Liver (tissue), 9 donors: ENCODE data around the gene TSC22D3. TPM values are rescaled to one million over a fixed set of nuclear protein-coding genes. Genes with fewer than 3 reads are reported as not detected.
"Not testable (repeated sequence)": the region's sequence is repeated elsewhere in the genome, so short reads cannot be mapped to it uniquely, and the experiment has no call there.

Experiments used
- DNase-seq: peaks from one replicate; pipeline ENCODE4 v3.0.0-alpha.2; 2017; ENCODE audit warnings: low spot score
- H3K27ac ChIP-seq, 2 donors: one replicate each; pipeline ENCODE4 v1.7.0; 2013; ENCODE audit warnings: inconsistent platforms in 2 of 2, low read length in 2 of 2, control low read depth in 1 of 2, low read depth in 1 of 2, mild to moderate bottlenecking in 1 of 2
- H3K27me3 ChIP-seq, 4 donors: one replicate each; pipeline versions ENCODE4 v1.6.1 to v1.7.0; 2013; ENCODE audit warnings: low read length in 3 of 4, inconsistent platforms in 1 of 4, mild to moderate bottlenecking in 1 of 4, moderate library complexity in 1 of 4; ENCODE audit not compliant: control insufficient read depth in 4 of 4, insufficient read depth in 4 of 4
- H3K36me3 ChIP-seq, 4 donors: one replicate each; pipeline versions ENCODE4 v1.6.1 to v1.7.0; 2013; ENCODE audit warnings: low read length in 3 of 4, mild to moderate bottlenecking in 3 of 4, low read depth in 1 of 4, moderate library complexity in 1 of 4; ENCODE audit not compliant: control insufficient read depth in 4 of 4, insufficient read depth in 3 of 4
- H3K4me1 ChIP-seq, 4 donors: one replicate each; pipeline versions ENCODE4 v1.6.1 to v1.7.0; 2013; ENCODE audit warnings: low read length in 3 of 4, mild to moderate bottlenecking in 3 of 4, moderate library complexity in 1 of 4; ENCODE audit not compliant: control insufficient read depth in 4 of 4, insufficient read depth in 4 of 4
- H3K4me3 ChIP-seq, 3 donors: one replicate each; pipeline versions ENCODE4 v1.6.1 to v1.7.0; 2013; ENCODE audit warnings: low read length in 3 of 3, control low read depth in 1 of 3, low read depth in 1 of 3, mild to moderate bottlenecking in 1 of 3
- H3K9ac ChIP-seq, 2 donors: one replicate each; pipeline ENCODE4 v1.7.0; 2013; ENCODE audit warnings: low read length in 2 of 2, mild to moderate bottlenecking in 2 of 2, moderate library complexity in 2 of 2, control low read depth in 1 of 2, low read depth in 1 of 2
- H3K9me3 ChIP-seq, 4 donors: one replicate each; pipeline versions ENCODE4 v1.6.1 to v1.7.0; 2013; ENCODE audit warnings: low read length in 3 of 4; ENCODE audit not compliant: control insufficient read depth in 4 of 4
- ATF3 ChIP-seq: IDR thresholded peaks from 2 replicates; pipeline ENCODE4 v1.6.1; 2016; ENCODE audit warnings: antibody characterized with exemption
- EGR1 ChIP-seq, 2 donors: IDR thresholded peaks; 2 replicates each; pipeline ENCODE4 v1.6.1; 2016 to 2018; ENCODE audit warnings: antibody characterized with exemption in 2 of 2, low read depth in 2 of 2
- FOXA1 ChIP-seq: IDR thresholded peaks from 2 replicates; pipeline ENCODE4 v1.6.1; 2016; ENCODE audit warnings: antibody characterized with exemption
- FOXA2 ChIP-seq: IDR thresholded peaks from 2 replicates; pipeline ENCODE4 v1.6.1; 2016; ENCODE audit warnings: antibody characterized with exemption
- GABPA ChIP-seq, 2 donors: IDR thresholded peaks in 1 of 2; conservative IDR thresholded peaks in 1 of 2; 2 replicates each; pipeline ENCODE4 v1.6.1; 2016; ENCODE audit warnings: antibody characterized with exemption in 2 of 2, mild to moderate bottlenecking in 1 of 2, moderate library complexity in 1 of 2
- HNF4A ChIP-seq, 2 donors: conservative IDR thresholded peaks; 2 replicates each; pipeline ENCODE4 v1.6.1; 2016; ENCODE audit warnings: antibody characterized with exemption in 2 of 2, mild to moderate bottlenecking in 2 of 2
- JUND ChIP-seq, 2 donors: IDR thresholded peaks; 2 replicates each; pipeline ENCODE4 v1.6.1; 2016; ENCODE audit warnings: antibody characterized with exemption in 2 of 2
- RAD21 ChIP-seq, 2 donors: IDR thresholded peaks; 2 replicates each; pipeline ENCODE4 v1.6.1; 2016; ENCODE audit warnings: antibody characterized with exemption in 2 of 2, mild to moderate bottlenecking in 2 of 2
- REST ChIP-seq: IDR thresholded peaks from 2 replicates; pipeline ENCODE4 v1.6.1; 2016; ENCODE audit warnings: antibody characterized with exemption, mild to moderate bottlenecking
- RXRA ChIP-seq, 2 donors: IDR thresholded peaks; 2 replicates each; pipeline ENCODE4 v1.6.1; 2017 to 2018; ENCODE audit warnings: antibody characterized with exemption in 2 of 2, mild to moderate bottlenecking in 1 of 2
- SP1 ChIP-seq: IDR thresholded peaks from 2 replicates; pipeline ENCODE4 v1.6.1; 2018; ENCODE audit warnings: antibody characterized with exemption, mild to moderate bottlenecking
- TAF1 ChIP-seq: conservative IDR thresholded peaks from 2 replicates; pipeline ENCODE4 v1.6.1; 2016; ENCODE audit warnings: antibody characterized with exemption, mild to moderate bottlenecking
- YY1 ChIP-seq: IDR thresholded peaks from 2 replicates; pipeline ENCODE4 v1.6.1; 2016; ENCODE audit warnings: antibody characterized with exemption, mild to moderate bottlenecking
- ZBTB33 ChIP-seq: IDR thresholded peaks from 2 replicates; pipeline ENCODE4 v1.6.1; 2016; ENCODE audit warnings: antibody characterized with exemption
- WGBS: extraction: QIAGEN DNeasy Blood & Tissue Kit; methylation state at CpG from one replicate; pipeline ENCODE4 v1.1.7; 2013; 5-methylcytosine and 5-hydroxymethylcytosine counted together
- polyA plus RNA-seq, 2 donors: library from polyadenylated mRNA; stranded (reverse) in 1 of 2; unstranded in 1 of 2; fragments of 200-250 nt in 1 of 2; fragments of >200 nt in 1 of 2; fragmentation: Nextera tagmentation in 1 of 2; extraction: Ambion mirVana in 1 of 2; gene quantifications; one replicate each; pipeline versions ENCODE4 v1.2.1 to v1.2.3, GENCODE V29; 2013 to 2015
- total RNA-seq, 2 donors: library from RNA; depleted of rRNA; stranded (reverse); fragments of >200 nt; gene quantifications; one replicate each; pipeline ENCODE4 v1.2.3, GENCODE V29; 2014
- donor health status: healthy.
- donor health status: healthy.
- donor health status: healthy.
- donor health status: healthy.
- donor health status: healthy.

Gene TSC22D3
- total and polyA plus RNA-seq, 4 donors: 10.5 to 128 (median 48.1) TPM

DNA sequence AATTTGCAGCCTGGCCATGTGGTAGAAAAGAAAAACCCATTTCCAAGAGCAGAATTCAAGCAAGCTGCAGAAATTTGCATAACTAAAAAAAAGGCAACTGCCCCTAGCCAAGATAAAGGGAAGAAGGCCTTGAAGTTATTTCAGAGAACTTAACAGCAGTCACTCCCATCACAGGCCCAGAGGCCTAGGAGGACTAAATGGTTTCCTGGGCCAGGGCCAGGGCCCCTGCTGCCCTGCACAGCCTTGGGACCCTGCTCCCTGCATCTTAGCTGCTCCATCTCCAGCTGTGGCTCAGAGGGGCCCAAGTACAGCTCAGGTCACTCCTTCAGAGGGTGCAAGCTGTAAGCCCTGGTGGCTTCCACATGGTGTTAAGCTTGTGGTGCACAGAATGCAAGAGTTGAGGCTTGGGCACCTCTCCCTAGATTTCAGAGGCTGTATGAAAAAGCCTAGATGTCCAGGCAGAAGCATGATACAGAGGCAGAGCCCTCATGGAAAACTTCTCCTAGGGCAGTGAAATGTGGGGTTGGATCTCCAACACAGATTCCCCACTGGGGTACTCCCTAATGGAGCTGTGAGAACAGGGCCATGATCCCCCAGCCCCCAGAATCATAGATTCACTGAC lies 43.4 kb upstream of the TSC22D3 start:
- DNase-seq: no peak
- TF ChIP-seq ZBTB33 (no peak), RAD21 (IDR thresholded peaks at IDR 0.05) (no peak), FOXA2 (no peak), EGR1 (IDR thresholded peaks at IDR 0.05; ENCODE audit: low read depth in 2 of 2) (no peak), ATF3 (no peak), RXRA (IDR thresholded peaks at IDR 0.05) (no peak), TAF1 (no peak), GABPA (IDR thresholded peaks at IDR 0.05 in 1 of 2, conservative IDR thresholded peaks at IDR 0.05 in 1 of 2) (no peak), JUND (IDR thresholded peaks at IDR 0.05) (no peak), FOXA1 (no peak), HNF4A (conservative IDR thresholded peaks at IDR 0.05) (no peak), REST (no peak), SP1 (no peak), YY1 (no peak)
- Histone ChIP-seq H3K36me3 (no peaks in the 10 kb centered on the region), H3K9ac (no peak overlapping the region), H3K9me3 (peaks cover 0 to 12% (median 2%) of the 10 kb centered on the region in 4 donors), H3K4me1 (no peaks in the 10 kb centered on the region), H3K4me3 (no peak overlapping the region), H3K27me3 (no peaks in the 10 kb centered on the region), H3K27ac (no peak overlapping the region)

- H3K4me1 ChIP-seq, DNase-seq, H3K27me3 ChIP-seq, H3K9ac ChIP-seq, H3K36me3 ChIP-seq, H3K4me3 ChIP-seq, H3K27ac ChIP-seq, H3K9me3 ChIP-seq: not testable (repeated sequence)
- 91% methylated on average over 10 of the region's 10 CpGs for WGBS
These were observed 34.5 kb upstream of the TSC22D3 start for GRCh38 chrX:107810053-107810452.
